ENCODE measurements around the gene SUSD1. TPM values are rescaled to one million over a fixed set of nuclear protein-coding genes. Genes with fewer than 3 reads are reported as not detected.

The SUSD1 gene
- total RNA-seq, 2 donors from 2014 or later, result 11.8 to 23.7 TPM

DNA sequence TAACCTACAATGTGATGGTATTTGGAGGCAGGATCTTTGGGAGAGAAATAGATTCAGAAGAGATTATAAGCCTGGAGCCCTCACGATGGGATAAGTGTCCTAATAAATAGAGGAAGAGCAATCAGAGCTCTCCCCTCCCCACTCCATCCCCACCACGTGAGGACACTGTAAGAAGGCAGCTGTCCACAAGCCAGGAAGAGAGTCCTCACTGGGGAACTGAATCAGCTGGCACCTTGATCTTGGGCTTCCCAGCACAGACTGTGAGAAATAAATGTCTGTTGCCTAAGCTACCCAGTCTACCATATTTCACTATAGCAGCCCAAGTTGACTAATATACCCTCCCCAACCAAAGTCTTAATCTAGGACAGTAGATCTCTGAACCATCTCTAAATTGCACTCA, 118.1 kb downstream of the SUSD1 start:
- no peaks in the 10 kb centered on the region for H3K9me3 ChIP-seq (ENCODE audit: control insufficient read depth, low read length, poor library complexity, severe bottlenecking)
- no peaks in the 10 kb centered on the region for H3K27me3 Mint-ChIP-seq
- peaks cover 14% of the 10 kb centered on the region for H3K4me1 Mint-ChIP-seq
- ATAC-seq (no peak), DNase-seq (no peak)
- no peak overlapping the region for H3K27ac Mint-ChIP-seq
- H3K4me3 Mint-ChIP-seq, result no peak overlapping the region
- peaks cover 3% of the 10 kb centered on the region for H3K36me3 Mint-ChIP-seq (ENCODE audit: low read depth)

DNA sequence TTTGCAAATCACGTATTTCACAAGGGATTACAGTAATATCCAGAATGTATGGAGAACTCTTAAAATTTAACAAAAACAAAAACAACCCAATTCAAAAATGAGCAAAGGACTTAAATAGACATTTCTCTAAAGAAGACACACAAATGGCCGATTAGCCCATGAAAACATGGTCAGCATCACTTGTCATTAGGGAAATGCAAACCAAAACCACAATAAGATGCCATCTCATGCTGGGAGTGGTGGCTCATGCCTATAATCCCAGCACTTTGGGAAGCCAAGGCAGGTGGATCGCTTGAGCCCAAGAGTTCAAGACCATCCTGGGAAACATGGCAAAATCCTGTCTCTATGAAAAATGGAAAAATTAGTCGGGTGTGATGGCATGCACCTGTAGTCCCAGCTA, 120.2 kb downstream of the SUSD1 start:
- ATAC-seq, result no peak
- H3K27me3 Mint-ChIP-seq, result no peaks in the 10 kb centered on the region
- peaks cover 3% of the 10 kb centered on the region for H3K36me3 Mint-ChIP-seq (ENCODE audit: low read depth)
- no peaks in the 10 kb centered on the region for H3K9me3 ChIP-seq (ENCODE audit: control insufficient read depth, low read length, poor library complexity, severe bottlenecking)
- DNase-seq, result no peak
- H3K4me1 Mint-ChIP-seq, result peaks cover 5% of the 10 kb centered on the region
- no peak overlapping the region for H3K4me3 Mint-ChIP-seq
- H3K27ac Mint-ChIP-seq, result no peak overlapping the region

DNA sequence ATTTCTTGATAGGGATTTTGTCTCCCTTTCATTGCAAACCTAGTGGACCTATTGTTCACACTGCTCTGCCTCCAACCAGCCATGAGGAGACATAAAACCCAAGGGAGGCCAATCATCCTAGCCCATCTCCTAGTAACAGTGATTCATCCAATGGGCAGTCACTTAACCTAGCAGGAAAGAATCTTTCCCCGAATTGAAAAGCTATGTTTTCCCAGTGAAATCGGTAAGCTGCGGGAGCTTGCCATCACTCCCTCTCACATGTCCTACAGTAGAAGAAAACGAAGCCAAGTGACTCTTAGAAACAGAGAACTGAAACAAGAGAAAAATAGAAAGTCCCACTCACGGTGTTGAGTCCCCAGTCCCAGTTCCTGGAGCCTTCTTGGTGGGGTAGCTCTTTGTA, 123.3 kb downstream of the SUSD1 start:
- Mint-ChIP-seq H3K4me1 (peaks cover 6% of the 10 kb centered on the region), H3K27me3 (no peaks in the 10 kb centered on the region), H3K27ac (no peak overlapping the region), H3K36me3 (ENCODE audit: low read depth) (peaks cover 4% of the 10 kb centered on the region), H3K4me3 (no peak overlapping the region)
- DNase-seq (no peak), ATAC-seq (no peak)
- no peaks in the 10 kb centered on the region for H3K9me3 ChIP-seq (ENCODE audit: control insufficient read depth, low read length, poor library complexity, severe bottlenecking)

DNA sequence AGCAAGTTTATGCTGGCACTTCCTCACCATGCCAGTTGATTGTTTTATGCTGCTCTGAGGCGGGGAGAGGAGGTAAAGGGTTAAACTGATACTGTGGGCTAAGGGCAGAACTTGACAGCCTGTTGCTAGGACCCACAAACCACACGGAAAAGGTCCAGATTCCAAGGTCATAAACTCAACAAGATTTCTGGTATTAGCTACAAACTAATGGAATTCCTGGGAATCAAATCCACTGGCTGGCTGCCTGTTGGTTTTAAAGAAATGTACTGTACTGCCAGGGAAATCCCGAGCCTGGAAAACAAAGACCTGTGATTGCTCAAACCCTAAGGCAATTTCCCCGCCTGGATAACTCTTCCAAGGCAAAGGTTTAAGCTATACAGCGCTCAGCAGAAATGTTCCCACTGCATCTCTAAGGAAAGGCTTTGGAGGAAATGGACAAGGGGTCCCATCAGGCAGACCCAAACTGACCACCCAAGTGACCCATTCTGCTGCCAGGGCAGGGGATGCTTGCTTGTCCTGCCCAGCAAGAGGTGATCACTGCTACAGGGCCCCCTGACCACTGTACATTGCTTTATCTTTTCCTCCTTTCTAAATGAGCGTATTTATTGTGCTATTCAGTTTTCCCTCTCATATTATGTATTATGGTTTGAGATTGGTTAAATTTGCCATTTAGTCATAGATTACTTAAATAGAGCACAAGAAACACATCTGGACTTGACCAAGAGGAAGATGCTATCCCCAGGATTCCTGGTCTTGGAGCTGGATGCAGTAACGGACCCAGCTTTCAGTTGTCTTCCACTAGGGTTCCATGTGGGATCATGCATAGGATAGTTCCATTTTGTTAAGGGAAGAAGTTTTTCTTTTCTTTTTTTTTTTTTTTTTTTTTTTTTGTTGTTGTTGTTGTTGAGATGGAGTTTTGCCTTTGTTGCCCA, 124.3 kb downstream of the SUSD1 start:
- Mint-ChIP-seq H3K27me3 (no peaks in the 10 kb centered on the region), H3K4me1 (peaks cover 2% of the 10 kb centered on the region), H3K4me3 (no peak overlapping the region), H3K27ac (no peak overlapping the region), H3K36me3 (ENCODE audit: low read depth) (peaks cover 2% of the 10 kb centered on the region)
- ATAC-seq, result no peak
- no peaks in the 10 kb centered on the region for H3K9me3 ChIP-seq (ENCODE audit: control insufficient read depth, low read length, poor library complexity, severe bottlenecking)
- DNase-seq, result no peak

DNA sequence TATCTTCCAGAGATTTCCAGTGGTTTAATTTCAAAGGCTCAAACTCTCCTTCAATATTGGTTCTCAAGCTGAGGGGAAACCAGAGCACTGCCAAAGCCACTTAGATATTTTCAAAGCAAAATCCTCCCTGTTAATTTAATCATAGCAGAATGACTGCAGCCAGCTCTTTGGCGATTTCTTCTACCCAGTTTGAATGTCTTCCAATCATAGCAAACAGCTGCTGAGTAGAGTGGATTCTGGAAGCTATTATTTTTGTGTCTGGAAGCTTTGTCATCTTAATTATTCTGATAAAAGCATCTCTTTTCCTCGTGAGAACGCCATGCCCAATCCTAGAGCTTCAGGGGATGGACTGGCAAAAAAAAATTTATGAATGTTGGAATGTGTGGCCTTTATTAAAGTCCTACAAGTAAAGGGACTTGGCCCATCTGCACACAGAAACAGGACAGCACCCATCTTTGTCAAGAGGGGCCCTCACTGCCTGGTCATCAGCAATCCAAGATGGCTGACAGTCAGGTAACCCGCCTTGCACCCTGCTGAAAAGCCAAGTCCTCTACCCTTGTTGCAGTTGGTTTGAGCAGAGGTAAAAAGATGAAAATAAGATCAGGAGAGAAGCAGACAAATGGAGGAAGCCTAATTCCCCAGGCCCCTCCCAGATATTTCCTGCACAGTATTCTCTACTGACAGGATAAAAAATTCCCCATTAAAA, 125.1 kb downstream of the SUSD1 start:
- Mint-ChIP-seq H3K27ac (no peak overlapping the region), H3K27me3 (no peaks in the 10 kb centered on the region), H3K36me3 (ENCODE audit: low read depth) (peaks cover 4% of the 10 kb centered on the region), H3K4me1 (peaks cover 5% of the 10 kb centered on the region), H3K4me3 (no peak overlapping the region)
- H3K9me3 ChIP-seq (ENCODE audit: control insufficient read depth, low read length, poor library complexity, severe bottlenecking), result no peaks in the 10 kb centered on the region
- no peak for DNase-seq
- ATAC-seq, result no peak

DNA sequence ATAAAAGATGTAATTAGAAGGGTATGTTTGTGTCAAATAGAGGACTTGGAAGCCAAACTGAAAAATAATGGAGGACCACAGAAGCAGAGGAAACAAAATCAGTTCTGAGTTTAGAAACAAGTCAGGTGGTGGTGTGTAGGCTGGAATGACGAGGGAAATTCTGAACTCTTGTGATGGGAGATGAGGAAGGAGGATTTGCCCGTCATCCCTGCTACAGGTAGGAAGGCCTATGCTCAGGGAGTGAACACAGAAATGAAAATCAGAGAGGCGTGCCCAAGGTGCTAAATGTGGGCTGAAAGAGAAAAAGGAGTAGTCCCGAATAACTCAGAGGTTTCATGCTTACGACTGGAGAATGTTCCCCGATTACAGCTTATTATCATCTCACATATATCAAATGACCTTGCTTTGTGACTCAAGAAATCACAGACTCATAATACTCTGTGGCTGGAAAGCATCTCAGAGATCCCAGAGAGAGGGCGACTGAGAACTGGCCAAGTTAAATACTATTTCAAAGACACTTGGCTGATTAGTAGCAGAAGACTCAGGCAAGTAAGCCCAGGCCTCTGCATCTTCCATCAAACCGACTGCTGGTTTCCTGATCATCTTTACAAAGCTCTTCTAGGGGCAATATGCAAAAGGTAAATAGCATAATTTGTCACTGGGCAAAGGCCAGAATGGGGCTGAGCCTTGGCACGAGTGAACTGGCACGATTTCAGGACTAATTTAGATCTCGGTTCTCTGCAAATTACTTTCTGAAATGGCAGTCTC, 126.0 kb downstream of the SUSD1 start:
- ATAC-seq, result no peak
- no peaks in the 10 kb centered on the region for H3K27me3 Mint-ChIP-seq

DNA sequence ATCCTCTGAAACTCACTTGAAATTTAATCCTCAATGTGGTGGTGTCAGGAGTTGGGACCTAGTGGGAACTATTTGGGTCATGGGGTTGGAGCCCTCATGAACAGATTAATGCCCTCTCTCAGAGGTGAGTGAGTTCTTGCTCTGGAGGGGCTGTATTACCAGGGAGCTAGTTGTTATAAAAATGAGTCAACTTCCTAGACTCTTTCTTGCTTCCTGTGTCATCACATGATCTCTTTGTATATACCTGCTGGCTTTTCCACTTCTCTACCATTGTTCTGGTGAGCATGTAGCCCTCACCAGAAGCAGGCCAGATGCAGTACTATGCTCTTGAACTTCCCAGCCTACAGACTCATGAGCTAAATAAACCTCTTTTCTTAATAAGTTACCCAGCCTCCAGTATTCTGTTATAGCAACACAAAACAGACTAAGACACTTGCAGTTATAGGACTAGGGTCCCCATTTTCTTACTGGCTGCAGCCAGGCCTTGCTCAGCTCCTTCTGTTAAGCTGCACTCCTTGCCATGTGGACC, 127.5 kb downstream of the SUSD1 start:
- no peak for ATAC-seq
- H3K4me3 Mint-ChIP-seq, result no peak overlapping the region
- H3K36me3 Mint-ChIP-seq (ENCODE audit: low read depth), result peaks cover 4% of the 10 kb centered on the region
- H3K27ac Mint-ChIP-seq, result no peak overlapping the region
- H3K27me3 Mint-ChIP-seq, result no peaks in the 10 kb centered on the region
- DNase-seq, result no peak
- no peaks in the 10 kb centered on the region for H3K9me3 ChIP-seq (ENCODE audit: control insufficient read depth, low read length, poor library complexity, severe bottlenecking)
- peaks cover 5% of the 10 kb centered on the region for H3K4me1 Mint-ChIP-seq

More for the DNA sequence above, 126.0 kb downstream of the SUSD1 start:
- H3K36me3 Mint-ChIP-seq (ENCODE audit: low read depth), result peaks cover 4% of the 10 kb centered on the region
- DNase-seq, result no peak
- no peak overlapping the region for H3K4me3 Mint-ChIP-seq
- no peak overlapping the region for H3K27ac Mint-ChIP-seq
- no peaks in the 10 kb centered on the region for H3K9me3 ChIP-seq (ENCODE audit: control insufficient read depth, low read length, poor library complexity, severe bottlenecking)
- peaks cover 5% of the 10 kb centered on the region for H3K4me1 Mint-ChIP-seq

DNA sequence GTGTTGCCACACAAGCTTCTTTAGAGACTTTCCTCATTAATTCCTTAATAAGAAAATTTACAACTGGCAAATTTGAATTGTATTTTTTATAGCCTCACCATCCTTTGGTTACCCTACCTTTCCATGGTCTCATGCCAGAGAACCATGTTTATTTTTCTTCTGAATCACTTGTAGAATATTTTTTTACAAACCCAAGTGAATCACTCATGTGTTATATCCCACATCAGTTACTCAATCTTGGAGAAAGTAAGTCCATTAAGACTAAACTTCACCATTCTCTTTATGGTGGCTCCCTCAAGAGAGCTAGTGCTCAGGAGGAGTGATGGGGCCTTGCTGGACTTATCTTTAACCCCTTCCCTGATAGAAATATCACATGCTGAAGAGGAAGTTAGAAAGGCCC, 128.9 kb downstream of the SUSD1 start:
- H3K27ac Mint-ChIP-seq, result no peak overlapping the region
- DNase-seq, result no peak
- no peaks in the 10 kb centered on the region for H3K27me3 Mint-ChIP-seq
- H3K36me3 Mint-ChIP-seq (ENCODE audit: low read depth), result peaks cover 4% of the 10 kb centered on the region
- no peak overlapping the region for H3K4me3 Mint-ChIP-seq
- H3K9me3 ChIP-seq (ENCODE audit: control insufficient read depth, low read length, poor library complexity, severe bottlenecking), result no peaks in the 10 kb centered on the region
- H3K4me1 Mint-ChIP-seq, result peaks cover 5% of the 10 kb centered on the region
- no peak for ATAC-seq

DNA sequence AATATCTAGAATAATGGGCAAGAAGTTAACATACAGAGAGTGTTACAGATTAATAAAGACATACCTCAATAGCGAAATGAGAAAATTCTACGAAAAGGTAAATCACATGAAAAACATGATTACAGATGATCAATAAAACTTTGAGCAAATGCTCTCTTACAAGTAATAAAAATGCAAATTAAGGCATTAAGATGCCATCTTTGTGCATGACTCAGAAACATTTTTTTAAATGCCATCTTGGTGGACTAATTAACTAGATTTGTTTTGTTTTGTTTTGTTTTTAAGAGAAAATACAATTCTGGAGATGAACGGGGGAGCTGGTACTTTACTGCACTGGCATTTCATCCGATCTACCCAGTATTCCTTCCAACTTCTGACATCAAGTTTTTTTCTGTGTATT, 130.2 kb downstream of the SUSD1 start:
- peaks cover 7% of the 10 kb centered on the region for H3K36me3 Mint-ChIP-seq (ENCODE audit: low read depth)
- H3K4me3 Mint-ChIP-seq, result no peak overlapping the region
- peaks cover 9% of the 10 kb centered on the region for H3K4me1 Mint-ChIP-seq
- H3K9me3 ChIP-seq (ENCODE audit: control insufficient read depth, low read length, poor library complexity, severe bottlenecking), result no peaks in the 10 kb centered on the region
- no peaks in the 10 kb centered on the region for H3K27me3 Mint-ChIP-seq
- H3K27ac Mint-ChIP-seq, result no peak overlapping the region
- no peak for ATAC-seq
- DNase-seq, result no peak

DNA sequence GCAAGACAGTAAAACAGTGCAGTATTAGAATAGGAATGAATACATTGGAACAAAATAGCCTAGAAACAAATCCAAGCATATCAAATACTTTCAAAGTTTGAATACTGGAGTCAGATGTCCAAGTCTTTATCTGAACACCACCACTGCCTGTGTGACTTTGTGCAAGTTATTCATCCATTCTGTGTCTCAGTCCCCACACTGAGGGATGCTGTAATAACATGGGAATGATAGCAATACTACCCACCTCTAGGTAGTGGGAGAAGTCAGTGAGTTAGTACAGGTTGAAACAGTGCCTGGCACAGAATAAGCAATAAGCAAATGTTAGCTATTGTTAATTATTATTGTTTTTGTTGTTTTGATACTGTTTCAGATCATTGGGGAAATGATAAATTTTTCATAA, 130.9 kb downstream of the SUSD1 start:
- H3K36me3 Mint-ChIP-seq (ENCODE audit: low read depth), result peaks cover 7% of the 10 kb centered on the region

DNA sequence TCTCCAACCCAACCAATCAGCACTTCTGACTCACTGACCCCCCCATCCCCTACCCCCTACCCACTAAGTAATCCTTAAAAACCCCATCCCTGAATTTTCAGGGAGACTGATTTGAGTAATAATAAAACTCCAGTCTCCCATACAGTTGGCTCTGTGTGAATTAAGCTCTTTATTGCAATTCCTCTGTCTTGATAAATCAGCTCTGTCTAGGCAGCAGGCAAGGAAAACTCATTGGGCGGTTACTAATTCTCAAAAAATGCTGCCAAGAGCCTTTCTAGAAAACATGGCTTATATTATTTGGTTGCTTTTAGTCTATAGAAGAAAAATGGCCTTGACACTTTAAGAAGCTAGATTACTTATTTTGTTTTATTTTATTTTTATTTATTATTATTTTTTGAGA, 131.7 kb downstream of the SUSD1 start:
- Mint-ChIP-seq H3K36me3 (ENCODE audit: low read depth) (peaks cover 7% of the 10 kb centered on the region), H3K4me1 (peaks cover 17% of the 10 kb centered on the region), H3K27ac (no peak overlapping the region), H3K4me3 (no peak overlapping the region), H3K27me3 (no peaks in the 10 kb centered on the region)
- ATAC-seq, result no peak
- DNase-seq, result no peak
- no peaks in the 10 kb centered on the region for H3K9me3 ChIP-seq (ENCODE audit: control insufficient read depth, low read length, poor library complexity, severe bottlenecking)

More for the DNA sequence above, 130.9 kb downstream of the SUSD1 start:
- Mint-ChIP-seq H3K4me1 (peaks cover 12% of the 10 kb centered on the region), H3K4me3 (no peak overlapping the region), H3K27ac (no peak overlapping the region), H3K27me3 (no peaks in the 10 kb centered on the region)
- H3K9me3 ChIP-seq (ENCODE audit: control insufficient read depth, low read length, poor library complexity, severe bottlenecking), result no peaks in the 10 kb centered on the region
- DNase-seq, result no peak
- ATAC-seq, result no peak

DNA sequence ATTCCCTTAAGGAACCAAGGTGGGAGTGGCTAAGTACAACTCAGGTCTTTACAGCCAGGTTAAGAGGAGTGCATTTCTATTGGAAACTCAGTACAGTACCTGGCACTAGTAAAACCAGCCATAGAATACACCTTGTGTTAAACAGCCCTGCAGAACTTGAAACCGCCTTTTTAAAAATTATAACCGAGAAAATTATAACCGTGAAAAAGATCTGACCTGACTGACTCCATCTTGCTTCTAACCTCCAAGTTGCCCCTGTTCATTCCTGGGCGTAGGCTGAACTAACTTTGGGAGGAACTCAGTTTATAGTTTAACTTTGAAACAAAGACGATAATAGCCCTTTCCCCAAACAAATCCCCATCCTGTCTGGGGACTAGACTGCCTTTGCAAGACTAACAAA, 132.3 kb downstream of the SUSD1 start:
- Mint-ChIP-seq H3K4me3 (no peak overlapping the region), H3K27me3 (no peaks in the 10 kb centered on the region), H3K27ac (no peak overlapping the region), H3K4me1 (peaks cover 22% of the 10 kb centered on the region), H3K36me3 (ENCODE audit: low read depth) (peaks cover 7% of the 10 kb centered on the region)
- ATAC-seq (no peak), DNase-seq (no peak)
- H3K9me3 ChIP-seq (ENCODE audit: control insufficient read depth, low read length, poor library complexity, severe bottlenecking), result no peaks in the 10 kb centered on the region

DNA sequence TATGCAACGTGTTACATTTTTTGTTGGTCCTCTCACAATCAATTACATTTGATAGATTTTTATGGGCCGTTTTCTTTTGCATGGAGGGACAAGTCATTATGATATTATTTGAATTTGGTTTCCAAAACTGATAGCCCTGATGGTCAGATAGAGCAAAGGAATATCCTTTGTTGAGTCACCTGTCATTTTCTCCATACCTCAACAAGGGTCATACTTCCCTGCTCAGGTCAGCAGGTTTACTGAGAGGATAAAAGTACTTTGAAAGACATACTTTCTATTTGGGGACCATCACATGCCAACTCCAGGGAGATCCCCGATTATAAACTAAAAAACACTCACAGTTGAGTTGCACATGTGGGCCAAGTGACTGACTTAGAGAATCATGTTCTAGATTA, 132.9 kb downstream of the SUSD1 start:
- no peaks in the 10 kb centered on the region for H3K9me3 ChIP-seq (ENCODE audit: control insufficient read depth, low read length, poor library complexity, severe bottlenecking)
- ATAC-seq, result no peak
- no peak for DNase-seq
- Mint-ChIP-seq H3K36me3 (ENCODE audit: low read depth) (peaks cover 7% of the 10 kb centered on the region), H3K27ac (no peak overlapping the region), H3K4me3 (no peak overlapping the region), H3K4me1 (peaks cover 22% of the 10 kb centered on the region), H3K27me3 (no peaks in the 10 kb centered on the region)
